ENCODE results near the gene TMEM256.
A peak's percentile ranks its signal among the peaks of the same experiment; 100 is the strongest.
"Not testable (repeated sequence)": the region's sequence is repeated elsewhere in the genome, so short reads cannot be mapped to it uniquely, and the experiment has no call there.

Gene TMEM256

GRCh38 chr17:7383371-7383741 lies 20.5 kb downstream of the TMEM256 start:
- no peak for DNase-seq (ENCODE audit: low spot score)

GRCh38 chr17:7382901-7383300 lies 21.0 kb downstream of the TMEM256 start:
- no peak for DNase-seq (ENCODE audit: low spot score)

- no peak for DNase-seq (ENCODE audit: low spot score)
These were observed 22.8 kb downstream of the TMEM256 start, which contains the start of gene TNK1 for GRCh38 chr17:7380855-7381683. TSS of gene TNK1 (plus strand) at chr17:7381089. CDS start at chr17:7382927, 1,838 bp downstream.

GRCh38 chr17:7380321-7380720 lies 23.6 kb downstream of the TMEM256 start:
- DNase-seq (ENCODE audit: low spot score): no peak

- no peak for DNase-seq (ENCODE audit: low spot score)
These were observed 24.8 kb downstream of the TMEM256 start for GRCh38 chr17:7379134-7379533.

GRCh38 chr17:7374353-7374752 lies 29.5 kb downstream of the TMEM256 start:
- DNase-seq (ENCODE audit: low spot score): no peak

- no peak for DNase-seq (ENCODE audit: low spot score)
These were observed 33.0 kb downstream of the TMEM256 start for GRCh38 chr17:7370853-7371252.

- DNase-seq (ENCODE audit: low spot score): no peak
These were observed 34.1 kb downstream of the TMEM256 start for GRCh38 chr17:7369825-7370224.

- DNase-seq (ENCODE audit: low spot score): not testable (repeated sequence)
These were observed 35.3 kb downstream of the TMEM256 start for GRCh38 chr17:7368599-7368994.

GRCh38 chr17:7367918-7368598 lies 35.8 kb downstream of the TMEM256 start:
- DNase-seq (ENCODE audit: low spot score): no peak

- DNase-seq (ENCODE audit: low spot score): no peak
These were observed 36.8 kb downstream of the TMEM256 start for GRCh38 chr17:7367083-7367482.

- DNase-seq (ENCODE audit: low spot score): not testable (repeated sequence)
These were observed 37.9 kb downstream of the TMEM256 start for GRCh38 chr17:7365963-7366362.

GRCh38 chr17:7363311-7363710 lies 40.6 kb downstream of the TMEM256 start:
- DNase-seq (ENCODE audit: low spot score): no peak

- DNase-seq (ENCODE audit: low spot score): no peak
These were observed 42.0 kb downstream of the TMEM256 start for GRCh38 chr17:7361906-7362305.

GRCh38 chr17:7357381-7357780 lies 46.5 kb downstream of the TMEM256 start:
- no peak for DNase-seq (ENCODE audit: low spot score)

GRCh38 chr17:7356756-7357155 lies 47.1 kb downstream of the TMEM256 start:
- DNase-seq (ENCODE audit: low spot score): no peak

- DNase-seq (ENCODE audit: low spot score): peak; percentile 53
These were observed 47.8 kb downstream of the TMEM256 start for GRCh38 chr17:7356072-7356549.

GRCh38 chr17:7355573-7355972 lies 48.3 kb downstream of the TMEM256 start:
- DNase-seq (ENCODE audit: low spot score): no peak

GRCh38 chr17:7355053-7355452 lies 48.8 kb downstream of the TMEM256 start, which contains the start of gene TMEM95:
TSS of gene TMEM95 (plus strand) at chr17:7355156. CDS start at chr17:7355205, 49 bp downstream.
- no peak for DNase-seq (ENCODE audit: low spot score)

GRCh38 chr17:7354262-7354843 lies 49.5 kb downstream of the TMEM256 start:
- no peak for DNase-seq (ENCODE audit: low spot score)
